ENCODE results near the gene CMSS1.

Gene CMSS1

DNA sequence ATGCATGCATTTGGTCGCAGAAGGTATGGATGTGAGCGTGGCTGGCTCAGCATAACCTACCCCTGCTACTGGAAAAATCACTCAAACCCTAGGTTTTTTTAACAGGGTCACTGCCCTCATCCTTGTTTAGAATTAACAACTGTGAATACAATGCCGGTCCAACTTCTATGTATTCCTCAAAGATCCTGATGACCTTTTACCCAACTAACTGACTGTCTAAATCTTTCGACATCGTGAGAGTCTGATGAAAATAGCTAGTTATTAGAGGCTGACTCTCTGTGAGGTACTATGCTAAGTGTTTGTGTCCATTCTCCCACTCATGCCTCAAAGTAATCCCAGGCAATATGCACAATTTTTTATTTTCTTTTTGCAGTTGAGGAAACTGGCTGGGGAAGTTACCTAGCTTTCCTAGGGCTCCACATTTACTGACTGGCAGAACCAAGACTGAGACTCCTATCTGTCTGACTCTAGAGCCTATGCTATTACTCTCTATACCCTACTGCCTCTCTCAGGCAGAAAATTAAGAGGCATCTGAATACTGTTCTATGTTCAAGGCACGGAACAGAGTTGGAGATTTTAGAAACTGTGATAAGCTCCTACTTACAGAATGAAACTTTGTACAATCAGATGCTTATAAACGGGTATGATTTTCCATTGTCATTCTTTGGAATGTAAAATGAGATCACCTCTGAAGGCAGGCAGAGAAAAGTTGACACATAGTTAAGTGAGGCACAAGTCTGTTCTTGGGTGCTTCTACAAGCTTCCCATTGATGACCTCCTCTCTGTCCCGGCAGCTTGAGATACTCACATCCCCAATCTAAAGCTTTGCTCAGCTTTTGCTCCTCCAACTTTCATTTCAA lies 240.3 kb downstream of the CMSS1 start:
- ChIA-PET CTCF (interaction anchor here (1.0 to 5.7 kb wide), 7 partner anchors 10 to 226 kb away, joined by 3 to 25 read pairs (median 5); no protein-coding TSS in a partner anchor), POLR2A (no interaction called here)
- DNase-seq (ENCODE audit: extremely low spot score): no peak
- TF ChIP-seq, protein P1, sequence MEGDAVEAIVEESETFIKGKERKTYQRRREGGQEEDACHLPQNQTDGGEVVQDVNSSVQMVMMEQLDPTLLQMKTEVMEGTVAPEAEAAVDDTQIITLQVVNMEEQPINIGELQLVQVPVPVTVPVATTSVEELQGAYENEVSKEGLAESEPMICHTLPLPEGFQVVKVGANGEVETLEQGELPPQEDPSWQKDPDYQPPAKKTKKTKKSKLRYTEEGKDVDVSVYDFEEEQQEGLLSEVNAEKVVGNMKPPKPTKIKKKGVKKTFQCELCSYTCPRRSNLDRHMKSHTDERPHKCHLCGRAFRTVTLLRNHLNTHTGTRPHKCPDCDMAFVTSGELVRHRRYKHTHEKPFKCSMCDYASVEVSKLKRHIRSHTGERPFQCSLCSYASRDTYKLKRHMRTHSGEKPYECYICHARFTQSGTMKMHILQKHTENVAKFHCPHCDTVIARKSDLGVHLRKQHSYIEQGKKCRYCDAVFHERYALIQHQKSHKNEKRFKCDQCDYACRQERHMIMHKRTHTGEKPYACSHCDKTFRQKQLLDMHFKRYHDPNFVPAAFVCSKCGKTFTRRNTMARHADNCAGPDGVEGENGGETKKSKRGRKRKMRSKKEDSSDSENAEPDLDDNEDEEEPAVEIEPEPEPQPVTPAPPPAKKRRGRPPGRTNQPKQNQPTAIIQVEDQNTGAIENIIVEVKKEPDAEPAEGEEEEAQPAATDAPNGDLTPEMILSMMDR (IDR thresholded peaks at IDR 0.05; ENCODE audit: control extremely low read depth, extremely low read depth, low read depth, missing control alignments): no peak

DNA sequence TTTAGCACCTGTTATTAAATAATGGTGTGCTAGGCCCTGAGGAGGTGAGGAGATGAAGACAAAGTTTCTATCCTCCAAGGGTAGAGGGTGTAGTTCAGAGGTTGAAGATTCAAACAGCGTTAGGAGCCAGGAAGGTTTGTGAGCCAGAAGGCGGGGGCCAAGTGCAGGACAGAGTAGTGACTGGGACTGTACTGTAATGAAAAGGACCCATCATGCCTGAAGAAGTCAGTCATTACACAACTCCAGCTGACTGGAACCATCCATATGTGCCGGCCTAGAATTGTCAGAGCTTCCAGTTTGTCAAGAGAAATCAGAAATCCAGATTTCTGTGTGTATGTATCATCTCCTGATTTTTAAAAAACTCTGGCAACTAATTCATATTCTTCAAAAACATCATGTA lies 241.8 kb downstream of the CMSS1 start:
- TF ChIP-seq, protein P1 (IDR thresholded peaks at IDR 0.05; ENCODE audit: control extremely low read depth, extremely low read depth, low read depth, missing control alignments): no peak
- ChIA-PET CTCF (interaction anchor here (1.2 to 5.7 kb wide), 5 partner anchors 9 to 46 kb away, joined by 3 to 25 read pairs (median 5); no protein-coding TSS in a partner anchor), POLR2A (no interaction called here)
- no peak for DNase-seq (ENCODE audit: extremely low spot score)

DNA sequence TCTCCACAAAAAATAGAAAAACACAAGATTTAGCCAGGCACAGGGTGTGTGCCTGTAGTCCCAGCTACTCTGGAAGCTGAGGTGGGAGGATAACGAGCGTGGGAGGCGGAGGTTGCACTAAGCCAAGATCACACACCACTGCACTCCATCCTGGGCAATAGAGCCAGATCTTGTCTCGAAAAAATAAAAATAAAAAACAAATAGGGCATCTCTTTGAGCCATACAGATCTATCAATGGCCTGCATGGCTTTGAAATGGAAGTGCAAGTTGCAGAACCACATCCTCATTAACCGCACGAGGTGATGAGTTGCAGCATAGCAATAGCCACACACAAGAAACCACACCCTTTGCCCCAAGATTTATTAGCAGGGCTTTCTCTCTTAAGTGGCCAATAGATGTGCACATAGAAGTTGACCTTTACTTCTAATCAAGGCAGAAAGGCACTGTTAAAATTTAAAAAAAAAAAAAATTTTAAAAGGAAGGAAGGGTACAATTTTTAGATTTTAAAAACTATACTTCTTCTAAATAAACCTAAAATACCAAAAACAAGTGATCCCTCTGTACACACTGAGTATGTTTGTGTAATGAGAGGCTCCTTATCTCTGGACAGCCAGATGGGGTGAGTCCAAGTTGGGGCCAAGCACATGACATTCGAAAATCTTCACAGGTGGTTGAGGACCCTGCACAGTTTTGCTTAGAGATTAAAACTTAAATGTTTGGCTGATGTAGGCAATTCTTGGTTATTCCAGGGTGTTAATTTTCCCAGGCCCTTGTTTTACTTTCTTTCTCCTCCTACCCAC lies 243.2 kb downstream of the CMSS1 start:
- ChIA-PET POLR2A (no interaction called here), CTCF (interaction anchor here (1.2 to 5.7 kb wide), 5 partner anchors 8 to 194 kb away, joined by 3 to 25 read pairs (median 9); no protein-coding TSS in a partner anchor)
- DNase-seq (ENCODE audit: extremely low spot score): no peak
- TF ChIP-seq, protein P1 (IDR thresholded peaks at IDR 0.05; ENCODE audit: control extremely low read depth, extremely low read depth, low read depth, missing control alignments): no peak

DNA sequence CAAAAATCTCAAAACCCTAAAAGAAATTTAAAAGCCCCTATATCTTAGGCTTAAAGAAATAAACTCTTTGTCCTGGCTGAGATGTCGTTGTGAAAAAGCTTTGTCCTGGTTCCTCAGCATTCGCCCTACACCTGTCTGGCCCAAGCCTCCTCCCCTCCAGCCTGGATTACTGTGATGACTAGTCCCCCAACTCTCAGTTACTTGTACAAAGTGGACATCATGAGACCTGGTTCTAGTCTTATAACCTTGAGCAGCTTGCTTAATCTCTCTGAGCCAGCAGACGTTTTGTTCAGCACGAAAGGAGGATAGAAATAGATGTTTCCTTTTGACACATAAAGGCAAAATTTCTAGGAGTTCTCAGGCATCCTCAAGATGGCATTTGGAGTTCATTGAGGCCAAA lies 245.0 kb downstream of the CMSS1 start:
- DNase-seq (ENCODE audit: extremely low spot score): no peak
- ChIA-PET CTCF (interaction anchor here (0.9 to 2.4 kb wide), 2 partner anchors 16 to 192 kb away, joined by 3 to 9 read pairs; no protein-coding TSS in a partner anchor), POLR2A (no interaction called here)
- TF ChIP-seq, protein P1 (IDR thresholded peaks at IDR 0.05; ENCODE audit: control extremely low read depth, extremely low read depth, low read depth, missing control alignments): no peak

DNA sequence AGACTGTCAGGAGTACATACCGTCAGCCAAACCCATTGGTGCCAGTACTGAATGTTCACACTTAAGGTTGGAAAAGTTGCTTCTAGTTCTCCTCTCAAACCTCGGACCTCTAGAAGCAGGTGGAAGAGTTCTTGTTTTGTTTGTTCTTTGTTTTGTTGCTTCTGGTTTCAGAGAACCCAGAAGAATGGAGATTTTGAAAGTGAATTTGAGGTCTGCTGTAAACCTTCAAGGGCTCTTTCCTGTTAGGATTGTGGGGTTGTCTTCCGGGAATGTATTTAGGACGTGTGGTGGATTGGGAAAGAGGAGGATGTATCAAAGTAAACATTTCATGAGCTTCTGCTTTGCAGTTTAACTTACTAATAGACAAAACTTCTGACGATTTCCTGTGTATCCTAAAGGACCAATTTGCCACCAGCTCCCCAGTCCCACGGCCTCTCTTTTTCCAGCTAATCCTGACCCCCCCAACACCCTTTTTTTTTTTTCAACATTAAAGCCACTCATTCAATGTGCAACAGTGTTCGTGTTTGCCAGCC lies 246.3 kb downstream of the CMSS1 start:
- no peak for DNase-seq (ENCODE audit: extremely low spot score)
- ChIA-PET POLR2A (no interaction called here), CTCF (interaction anchor here (1.0 to 1.9 kb wide), 12 partner anchors 8 to 268 kb away, joined by 3 to 11 read pairs (median 3); no protein-coding TSS in a partner anchor)
- TF ChIP-seq, protein P1 (IDR thresholded peaks at IDR 0.05; ENCODE audit: control extremely low read depth, extremely low read depth, low read depth, missing control alignments): no peak

DNA sequence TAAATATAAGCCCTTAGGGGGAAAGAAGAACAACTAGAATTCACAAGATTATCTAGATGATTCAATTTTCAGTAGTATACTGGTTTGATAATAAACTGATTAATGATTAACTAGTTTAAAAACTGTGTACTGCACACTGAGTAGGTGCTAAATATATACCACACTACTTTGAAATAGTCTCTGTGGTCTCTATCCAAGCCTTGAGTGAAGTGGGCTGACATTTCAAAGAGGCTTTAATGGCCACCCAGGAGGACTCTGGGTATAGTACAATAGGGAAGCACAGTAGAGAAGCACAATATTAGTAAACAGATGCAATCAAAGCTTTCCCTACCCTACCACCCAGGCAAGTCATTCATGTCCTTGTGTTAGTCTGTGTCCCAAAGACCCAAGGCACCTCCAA lies 249.9 kb downstream of the CMSS1 start:
- DNase-seq (ENCODE audit: extremely low spot score): no peak
- TF ChIP-seq, protein P1 (IDR thresholded peaks at IDR 0.05; ENCODE audit: control extremely low read depth, extremely low read depth, low read depth, missing control alignments): no peak
- POLR2A ChIA-PET: no interaction called here
- CTCF ChIA-PET: interaction anchor here (0.7 to 2.5 kb wide), 5 partner anchors 9 to 240 kb away, joined by 3 to 25 read pairs (median 11); no protein-coding TSS in a partner anchor
